GM13976 (cell line): ENCODE results near the gene FCN2.

ENCODE experiments used
- DNase-seq: peaks from one replicate; pipeline ENCODE4 v3.0.0; 2012; ENCODE audit warnings: low spot score
- CTCF ChIP-seq: IDR thresholded peaks from 2 replicates; pipeline ENCODE4 v1.5.1; 2012; ENCODE audit warnings: borderline replicate concordance, mild to moderate bottlenecking; ENCODE audit not compliant: insufficient read depth; ENCODE audit errors: extremely low read depth, missing control alignments, control extremely low read depth
- in situ Hi-C: fragments of 300-500 bp; cut with MboI; formaldehyde crosslinking; loops from one replicate; pipeline ENCODE4 v1.12.0; 2022; ENCODE audit warnings: low sequenced_read_pairs, mixed read lengths, inconsistent platforms; ENCODE audit not compliant: unreplicated experiment

Gene FCN2

GRCh38 chr9:134930398-134930797 lies 49.8 kb downstream of the FCN2 start:
- in situ Hi-C loops, result no loop called here
- no peak for TF ChIP-seq CTCF
- DNase-seq, result no peak

- no peak for DNase-seq
- TF ChIP-seq CTCF, result no peak
- in situ Hi-C loops, result no loop called here
These were observed 51.6 kb downstream of the FCN2 start for GRCh38 chr9:134932171-134932570.

GRCh38 chr9:134932606-134933005 lies 52.0 kb downstream of the FCN2 start:
- in situ Hi-C loops, result no loop called here
- DNase-seq, result no peak
- TF ChIP-seq CTCF, result no peak

- in situ Hi-C loops, result no loop called here
These were observed 52.6 kb downstream of the FCN2 start for GRCh38 chr9:134933076-134933659.

GRCh38 chr9:134935056-134935640 lies 54.5 kb downstream of the FCN2 start:
- no peak for TF ChIP-seq CTCF
- no peak for DNase-seq
- in situ Hi-C loops, result no loop called here

More at GRCh38 chr9:134933076-134933659, 52.6 kb downstream of the FCN2 start:
- no peak for TF ChIP-seq CTCF
- DNase-seq, result no peak

GRCh38 chr9:134935701-134936345 lies 55.2 kb downstream of the FCN2 start:
- no peak for TF ChIP-seq CTCF
- no peak for DNase-seq
- in situ Hi-C loops, result no loop called here
